A549 (cell line): ENCODE data around the gene SYT1. TPM values are rescaled to one million over a fixed set of nuclear protein-coding genes. Genes with fewer than 3 reads are reported as not detected.

ENCODE experiments used
- ATAC-seq, 2 experiments: fragments of 200-7000 bp in 1 of 2; fragments of >200 bp in 1 of 2; cut with Nextera tagmentation in 1 of 2; cut with Tn5 transposase in 1 of 2; 3 replicates each; pipeline versions ENCODE4 v1.8.0 to v1.9.1; 2018 to 2020; ENCODE audit warnings: mild to moderate bottlenecking in 1 of 2, moderate library complexity in 1 of 2
- CTCF ChIA-PET: fragments of 300-600 bp; sonication (Branson Sonifier 250); formaldehyde crosslinking; extraction: SDS; loops from one replicate; lab custom pipeline; 2021; ENCODE audit warnings: antibody characterized with exemption, inconsistent platforms; lab: Yijun Ruan, JAX
- POLR2A ChIA-PET: fragments of 350-600 bp; formaldehyde crosslinking; extraction: SDS; loops from one replicate; lab custom pipeline; 2021; ENCODE audit warnings: antibody characterized with exemption, inconsistent platforms; lab: Yijun Ruan, JAX
- DNase-seq, 2 experiments: peaks; one replicate each; pipeline versions ENCODE4 v3.0.0 to v3.0.0-alpha.2; 2011 to 2016; ENCODE audit warnings: low read depth in 1 of 2, low spot score in 1 of 2
- FAIRE-seq: peaks from 2 replicates; lab custom pipeline; 2011; peaks lifted over from hg19 to GRCh38; lab: Jason Lieb, UNC
- H3K27ac ChIP-seq, 2 experiments: fragments of >200 bp; sonication (Bioruptor Twin); formaldehyde crosslinking; 3 replicates each; pipeline ENCODE4 v1.5.1; 2016 to 2017
- H3K4me1 ChIP-seq: fragments of >200 bp; sonication (Bioruptor Twin); formaldehyde crosslinking; 3 replicates; pipeline ENCODE4 v1.6.1; 2016
- H3K4me2 ChIP-seq: fragments of >200 bp; sonication (Bioruptor Twin); formaldehyde crosslinking; 3 replicates; pipeline ENCODE4 v1.6.1; 2016
- H3K4me3 ChIP-seq: fragments of >200 bp; sonication (Bioruptor Twin); formaldehyde crosslinking; 3 replicates; pipeline ENCODE4 v1.5.1; 2016
- H3K9me3 ChIP-seq: fragments of >200 bp; sonication (Bioruptor Twin); formaldehyde crosslinking; 3 replicates; pipeline ENCODE4 v1.6.1; 2016
- BCL3 ChIP-seq: fragments of >200 bp; sonication (Bioruptor Twin); formaldehyde crosslinking; IDR thresholded peaks from 3 replicates; pipeline ENCODE4 v1.6.1; 2016
- BHLHE40 ChIP-seq: IDR thresholded peaks from 2 replicates; pipeline ENCODE4 v1.6.1; 2012; ENCODE audit warnings: low read depth, low read length, inconsistent platforms
- CEBPB ChIP-seq, 2 experiments: fragments of >200 bp in 1 of 2; sonication (Bioruptor Twin) in 1 of 2; formaldehyde crosslinking in 1 of 2; IDR thresholded peaks; 2 replicates each; pipeline ENCODE4 v1.6.1; 2012 to 2016
- CHD4 ChIP-seq: fragments of 200-600 bp; sonication (generic); IDR thresholded peaks from 2 replicates; pipeline ENCODE4 v1.6.1; 2016; ENCODE audit warnings: antibody characterized with exemption, mild to moderate bottlenecking, borderline replicate concordance
- CTCF ChIP-seq: fragments of >200 bp; sonication (Bioruptor Twin); formaldehyde crosslinking; IDR thresholded peaks from 3 replicates; pipeline ENCODE4 v1.5.1; 2016
- ELK1 ChIP-seq: fragments of 150-350 bp; IDR thresholded peaks from 2 replicates; pipeline ENCODE4 v1.6.1; 2014; ENCODE audit warnings: low read depth, mild to moderate bottlenecking, low read length
- ESRRA ChIP-seq: fragments of 150-350 bp; IDR thresholded peaks from 2 replicates; pipeline ENCODE4 v1.6.1; 2014; ENCODE audit warnings: mild to moderate bottlenecking, low read length, borderline replicate concordance
- FOSL2 ChIP-seq, 2 experiments: fragments of 450-650 bp in 1 of 2; fragments of >200 bp in 1 of 2; sonication (Bioruptor Twin) in 1 of 2; formaldehyde crosslinking; IDR thresholded peaks; 2 replicates each; pipeline versions ENCODE4 v1.5.0 to v1.6.1; 2016 to 2020; ENCODE audit warnings: mild to moderate bottlenecking in 1 of 2, moderate library complexity in 1 of 2
- FOXS1 ChIP-seq: fragments of 250-450 bp; sonication (Bioruptor Pico); IDR thresholded peaks from 2 replicates; pipeline ENCODE4 v1.5.0; 2020; ENCODE audit warnings: mild to moderate bottlenecking, moderate library complexity
- GATA3 ChIP-seq: IDR thresholded peaks from 2 replicates; pipeline ENCODE4 v1.6.1; 2012; ENCODE audit warnings: borderline replicate concordance
- HOXB5 ChIP-seq: fragments of 250-450 bp; sonication (Bioruptor Pico); IDR thresholded peaks from 2 replicates; pipeline ENCODE4 v1.5.0; 2020; ENCODE audit warnings: mild to moderate bottlenecking, moderate library complexity
- MAFK ChIP-seq: fragments of 450-650 bp; IDR thresholded peaks from 2 replicates; pipeline ENCODE4 v1.6.1; 2014; ENCODE audit not compliant: partially characterized antibody
- MAX ChIP-seq: IDR thresholded peaks from 2 replicates; pipeline ENCODE4 v1.6.1; 2012
- MYC ChIP-seq: IDR thresholded peaks from 2 replicates; pipeline ENCODE4 v1.6.1; 2012; ENCODE audit warnings: mild to moderate bottlenecking, inconsistent platforms, low read length, improper control_type of control experiment, borderline replicate concordance
- RAD21 ChIP-seq, 2 experiments: fragments of >200 bp in 1 of 2; sonication (Bioruptor Twin) in 1 of 2; formaldehyde crosslinking in 1 of 2; IDR thresholded peaks in 1 of 2; conservative IDR thresholded peaks in 1 of 2; 2 replicates in 1 of 2; 3 replicates in 1 of 2; pipeline ENCODE4 v1.6.1; 2012 to 2018; ENCODE audit warnings: inconsistent platforms in 1 of 2
- TFCP2L1 ChIP-seq: fragments of 250-450 bp; sonication (Bioruptor Pico); IDR thresholded peaks from 2 replicates; pipeline ENCODE4 v1.5.0; 2021; ENCODE audit warnings: mild to moderate bottlenecking
- TP53 ChIP-seq: fragments of 250-450 bp; sonication (Bioruptor Pico); IDR thresholded peaks from 2 replicates; pipeline ENCODE4 v1.5.0; 2021; ENCODE audit warnings: mild to moderate bottlenecking, moderate library complexity
- WGBS: methylation state at CpG from one replicate; pipeline ENCODE4 v1.1.6; 2017; ENCODE audit errors: missing lambda C conversion rate; 5-methylcytosine and 5-hydroxymethylcytosine counted together
- polyA plus RNA-seq, 4 experiments: library from polyadenylated mRNA; depleted of rRNA in 3 of 4; stranded (reverse); fragments of >200 nt; fragmentation: RNase III in 1 of 4; extraction: RNeasy Plus Mini Kit Qiagen cat#74134 plus additional on column Dnase treatment in 1 of 4; gene quantifications; 2 replicates in 3 of 4; 3 replicates in 1 of 4; pipeline ENCODE4 v1.2.3, GENCODE V29; 2011 to 2017
- TF ChIP-seq, protein P1 (sequence below): IDR thresholded peaks from 2 replicates; pipeline ENCODE4 v1.6.1; 2012
- TF ChIP-seq, protein P2 (sequence below): fragments of 450-650 bp; IDR thresholded peaks from 2 replicates; pipeline ENCODE4 v1.6.1; 2014; ENCODE audit warnings: antibody characterized with exemption
- TF ChIP-seq, protein P3 (sequence below): fragments of 200-600 bp; sonication (generic); IDR thresholded peaks from 2 replicates; pipeline ENCODE4 v1.6.1; 2016; ENCODE audit warnings: antibody characterized with exemption, mild to moderate bottlenecking, moderate library complexity

Gene SYT1
- polyA plus RNA-seq, 2 of the 4 experiments (the other 2 are of a cell fraction): 11.7 to 39.6 TPM

DNA sequence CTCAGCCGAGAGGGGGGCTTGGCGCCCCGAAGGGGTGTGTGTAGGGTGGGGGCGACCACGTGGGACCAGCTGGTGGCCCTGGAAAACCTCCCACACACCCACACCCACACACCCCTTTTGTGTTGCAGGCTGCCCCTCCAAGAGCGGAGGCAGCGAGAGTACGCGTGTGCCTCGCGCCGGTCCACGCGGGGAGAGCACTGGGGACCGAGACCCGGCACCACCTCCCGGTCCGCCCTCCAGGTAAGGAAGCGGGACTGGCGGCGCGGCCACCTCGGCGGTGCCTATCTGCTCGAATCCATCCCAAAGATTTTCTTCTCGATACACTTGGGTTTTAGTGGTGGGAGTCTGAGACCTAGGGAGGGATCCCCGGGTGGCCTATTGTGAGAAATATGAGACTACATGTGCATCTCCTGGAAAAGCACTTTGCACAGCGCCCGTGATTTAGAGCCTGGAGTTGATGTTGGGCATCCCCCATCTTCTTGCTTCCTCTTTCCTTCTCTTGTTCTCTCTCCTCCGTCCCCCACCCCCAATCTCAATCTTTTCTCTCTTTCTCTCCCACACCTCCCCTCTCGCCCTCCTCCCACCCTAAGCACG, 393 bp downstream of the SYT1 start:
- peak overlapping the region; percentile 94 for H3K4me3 ChIP-seq
- ATAC-seq (peak; percentile 35 to 54), DNase-seq (peak in 1 of 2 experiments; percentile 7)
- 4% methylated on average over 21 of the region's 32 CpGs for WGBS
- POLR2A ChIA-PET: interaction anchor here (0.5 to 2.3 kb wide), 23 partner anchors 9 to 731 kb away, joined by 3 to 19 read pairs (median 3); no protein-coding TSS in a partner anchor
- peak overlapping the region; percentile 80 to 84 for H3K27ac ChIP-seq
- CTCF ChIA-PET: interaction anchor here (0.6 to 1.3 kb wide), 4 partner anchors 11 to 1080 kb away, joined by 4 to 5 read pairs (median 4); no protein-coding TSS in a partner anchor
- H3K9me3 ChIP-seq: no peaks in the 10 kb centered on the region
- TF ChIP-seq HOXB5: no peak
- no peak for TF ChIP-seq CTCF
- 0 out of 5 replicates have a peak, but pooled peaks of 1 of the 2 experiments have one; percentile 7 for TF ChIP-seq RAD21 (conservative IDR thresholded peaks at IDR 0.05 in 1 of 2, IDR thresholded peaks at IDR 0.05 in 1 of 2)
- TF ChIP-seq MYC: no peak
- TF ChIP-seq, protein P1, sequence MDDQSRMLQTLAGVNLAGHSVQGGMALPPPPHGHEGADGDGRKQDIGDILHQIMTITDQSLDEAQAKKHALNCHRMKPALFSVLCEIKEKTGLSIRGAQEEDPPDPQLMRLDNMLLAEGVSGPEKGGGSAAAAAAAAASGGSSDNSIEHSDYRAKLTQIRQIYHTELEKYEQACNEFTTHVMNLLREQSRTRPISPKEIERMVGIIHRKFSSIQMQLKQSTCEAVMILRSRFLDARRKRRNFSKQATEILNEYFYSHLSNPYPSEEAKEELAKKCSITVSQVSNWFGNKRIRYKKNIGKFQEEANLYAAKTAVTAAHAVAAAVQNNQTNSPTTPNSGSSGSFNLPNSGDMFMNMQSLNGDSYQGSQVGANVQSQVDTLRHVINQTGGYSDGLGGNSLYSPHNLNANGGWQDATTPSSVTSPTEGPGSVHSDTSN: peak; percentile 11; the same call in 1 of the 2 replicates
- no peak for TF ChIP-seq MAFK
- TF ChIP-seq GATA3: 0 out of 2 replicates have a peak, but pooled peaks have one; percentile 11
- peak; percentile 61 for TF ChIP-seq MAX
- TF ChIP-seq, protein P2, sequence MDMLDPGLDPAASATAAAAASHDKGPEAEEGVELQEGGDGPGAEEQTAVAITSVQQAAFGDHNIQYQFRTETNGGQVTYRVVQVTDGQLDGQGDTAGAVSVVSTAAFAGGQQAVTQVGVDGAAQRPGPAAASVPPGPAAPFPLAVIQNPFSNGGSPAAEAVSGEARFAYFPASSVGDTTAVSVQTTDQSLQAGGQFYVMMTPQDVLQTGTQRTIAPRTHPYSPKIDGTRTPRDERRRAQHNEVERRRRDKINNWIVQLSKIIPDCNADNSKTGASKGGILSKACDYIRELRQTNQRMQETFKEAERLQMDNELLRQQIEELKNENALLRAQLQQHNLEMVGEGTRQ: no peak
- TF ChIP-seq FOSL2 (IDR thresholded peaks at IDR 0.05): no peak
- no peak for TF ChIP-seq FOSL2 (CRISPR knock-in tag; IDR thresholded peaks at IDR 0.05)
- TF ChIP-seq CEBPB (IDR thresholded peaks at IDR 0.05): no peak
- TF ChIP-seq, protein P3, sequence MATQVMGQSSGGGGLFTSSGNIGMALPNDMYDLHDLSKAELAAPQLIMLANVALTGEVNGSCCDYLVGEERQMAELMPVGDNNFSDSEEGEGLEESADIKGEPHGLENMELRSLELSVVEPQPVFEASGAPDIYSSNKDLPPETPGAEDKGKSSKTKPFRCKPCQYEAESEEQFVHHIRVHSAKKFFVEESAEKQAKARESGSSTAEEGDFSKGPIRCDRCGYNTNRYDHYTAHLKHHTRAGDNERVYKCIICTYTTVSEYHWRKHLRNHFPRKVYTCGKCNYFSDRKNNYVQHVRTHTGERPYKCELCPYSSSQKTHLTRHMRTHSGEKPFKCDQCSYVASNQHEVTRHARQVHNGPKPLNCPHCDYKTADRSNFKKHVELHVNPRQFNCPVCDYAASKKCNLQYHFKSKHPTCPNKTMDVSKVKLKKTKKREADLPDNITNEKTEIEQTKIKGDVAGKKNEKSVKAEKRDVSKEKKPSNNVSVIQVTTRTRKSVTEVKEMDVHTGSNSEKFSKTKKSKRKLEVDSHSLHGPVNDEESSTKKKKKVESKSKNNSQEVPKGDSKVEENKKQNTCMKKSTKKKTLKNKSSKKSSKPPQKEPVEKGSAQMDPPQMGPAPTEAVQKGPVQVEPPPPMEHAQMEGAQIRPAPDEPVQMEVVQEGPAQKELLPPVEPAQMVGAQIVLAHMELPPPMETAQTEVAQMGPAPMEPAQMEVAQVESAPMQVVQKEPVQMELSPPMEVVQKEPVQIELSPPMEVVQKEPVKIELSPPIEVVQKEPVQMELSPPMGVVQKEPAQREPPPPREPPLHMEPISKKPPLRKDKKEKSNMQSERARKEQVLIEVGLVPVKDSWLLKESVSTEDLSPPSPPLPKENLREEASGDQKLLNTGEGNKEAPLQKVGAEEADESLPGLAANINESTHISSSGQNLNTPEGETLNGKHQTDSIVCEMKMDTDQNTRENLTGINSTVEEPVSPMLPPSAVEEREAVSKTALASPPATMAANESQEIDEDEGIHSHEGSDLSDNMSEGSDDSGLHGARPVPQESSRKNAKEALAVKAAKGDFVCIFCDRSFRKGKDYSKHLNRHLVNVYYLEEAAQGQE: no peak
- TF ChIP-seq, all 56 proteins: peak for 4
- peaks cover 33% of the 10 kb centered on the region for H3K4me1 ChIP-seq
- no peak for FAIRE-seq
- H3K4me2 ChIP-seq: peak overlapping the region; percentile 76

DNA sequence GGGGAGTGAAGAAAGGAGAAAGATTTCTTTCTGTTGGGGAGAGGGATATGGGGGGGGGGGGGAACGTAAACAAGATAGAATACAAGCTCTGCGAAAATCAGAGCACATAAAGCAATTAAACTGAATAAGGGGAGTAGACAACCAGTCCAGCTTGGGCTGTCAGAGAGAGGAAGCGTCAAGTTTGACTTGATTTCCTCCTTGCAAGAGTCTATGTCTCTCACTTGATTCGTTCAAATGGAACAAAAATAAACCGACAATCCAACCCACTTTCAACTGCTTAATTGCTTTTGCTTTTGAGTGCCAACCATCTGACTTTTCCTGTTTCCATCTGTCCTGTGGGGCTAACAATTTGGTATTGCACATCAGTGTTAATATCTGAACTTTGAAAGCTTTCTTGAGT, 942 bp downstream of the SYT1 start:
- ATAC-seq (no peak), FAIRE-seq (no peak), DNase-seq (no peak)
- no peak for TF ChIP-seq ESRRA
- no peak for TF ChIP-seq BHLHE40
- TF ChIP-seq BCL3: no peak
- TF ChIP-seq MYC: no peak
- no peak for TF ChIP-seq CHD4
- TF ChIP-seq TFCP2L1: no peak
- no peak for TF ChIP-seq ELK1
- no peak for TF ChIP-seq TP53
- TF ChIP-seq GATA3: no peak
- TF ChIP-seq FOXS1: no peak
- CTCF ChIA-PET: interaction anchor here (1.3 kb wide), 1 partner anchor 12 kb away, joined by 4 read pairs; no protein-coding TSS in a partner anchor
- Histone ChIP-seq H3K27ac (peak overlapping the region; percentile 80 to 84), H3K9me3 (no peaks in the 10 kb centered on the region), H3K4me2 (peak overlapping the region; percentile 76), H3K4me3 (peak overlapping the region; percentile 94), H3K4me1 (peaks cover 39% of the 10 kb centered on the region)
- POLR2A ChIA-PET: interaction anchor here (0.6 to 1.4 kb wide), 2 partner anchors 434 to 572 kb away, joined by 3 read pairs; no protein-coding TSS in a partner anchor
- WGBS: 10% methylated on average over 5 of the region's 5 CpGs
